DND-41 (cell line): ENCODE data around the gene FLNB.

ENCODE experiments used
- EZH2 ChIP-seq: IDR thresholded peaks from 3 replicates; pipeline ENCODE4 v1.6.1; 2012; ENCODE audit warnings: borderline replicate concordance, low read depth, mild to moderate bottlenecking, moderate library complexity, low read length, inconsistent platforms; ENCODE audit not compliant: severe bottlenecking
- TF ChIP-seq, protein P1 (sequence below): IDR thresholded peaks from 2 replicates; pipeline ENCODE4 v1.5.1; 2012; ENCODE audit warnings: borderline replicate concordance, low read length, moderate library complexity, mild to moderate bottlenecking; ENCODE audit not compliant: poor library complexity, severe bottlenecking; ENCODE audit errors: extremely low read depth

DNA sequence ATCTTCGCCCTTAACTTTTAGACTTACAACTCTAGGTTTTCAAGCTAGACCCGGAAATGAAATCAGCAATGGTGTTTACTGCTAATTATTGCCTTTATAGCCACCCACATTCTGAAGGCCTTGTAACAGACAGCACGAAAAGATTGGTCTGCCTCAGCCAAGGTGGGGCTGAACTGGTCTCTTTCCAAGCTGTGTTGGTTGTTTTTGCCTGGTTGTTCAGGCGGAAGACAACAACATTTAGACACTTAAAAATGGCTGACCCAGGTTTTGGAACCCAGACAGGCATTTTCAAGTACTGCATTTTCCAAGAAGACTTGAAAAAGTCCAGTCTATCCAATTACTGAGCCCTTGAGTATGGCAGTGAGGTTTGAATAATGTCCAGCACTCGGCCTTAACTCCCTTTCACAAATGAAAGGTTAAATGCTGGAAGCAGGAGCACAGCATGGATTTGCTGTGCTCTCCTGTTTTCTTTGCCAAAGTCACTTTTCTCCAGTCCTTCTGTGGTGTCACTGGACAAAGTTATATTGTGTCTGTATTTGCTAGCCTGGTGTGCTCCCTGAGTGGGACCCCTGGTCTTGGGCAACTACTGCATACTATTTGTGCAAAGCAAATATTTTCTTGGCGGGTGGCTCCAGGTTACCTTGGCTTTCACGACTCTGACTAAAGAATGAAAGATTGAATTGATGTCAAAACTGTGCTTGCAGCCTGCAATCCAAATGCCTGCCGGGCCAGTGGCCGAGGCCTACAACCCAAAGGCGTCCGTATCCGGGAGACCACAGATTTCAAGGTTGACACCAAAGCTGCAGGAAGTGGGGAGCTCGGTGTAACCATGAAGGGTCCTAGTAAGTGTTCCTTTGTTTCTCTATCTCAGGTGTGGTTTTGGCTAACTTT is 93.5 kb downstream of the FLNB start:
- TF ChIP-seq, protein P1, sequence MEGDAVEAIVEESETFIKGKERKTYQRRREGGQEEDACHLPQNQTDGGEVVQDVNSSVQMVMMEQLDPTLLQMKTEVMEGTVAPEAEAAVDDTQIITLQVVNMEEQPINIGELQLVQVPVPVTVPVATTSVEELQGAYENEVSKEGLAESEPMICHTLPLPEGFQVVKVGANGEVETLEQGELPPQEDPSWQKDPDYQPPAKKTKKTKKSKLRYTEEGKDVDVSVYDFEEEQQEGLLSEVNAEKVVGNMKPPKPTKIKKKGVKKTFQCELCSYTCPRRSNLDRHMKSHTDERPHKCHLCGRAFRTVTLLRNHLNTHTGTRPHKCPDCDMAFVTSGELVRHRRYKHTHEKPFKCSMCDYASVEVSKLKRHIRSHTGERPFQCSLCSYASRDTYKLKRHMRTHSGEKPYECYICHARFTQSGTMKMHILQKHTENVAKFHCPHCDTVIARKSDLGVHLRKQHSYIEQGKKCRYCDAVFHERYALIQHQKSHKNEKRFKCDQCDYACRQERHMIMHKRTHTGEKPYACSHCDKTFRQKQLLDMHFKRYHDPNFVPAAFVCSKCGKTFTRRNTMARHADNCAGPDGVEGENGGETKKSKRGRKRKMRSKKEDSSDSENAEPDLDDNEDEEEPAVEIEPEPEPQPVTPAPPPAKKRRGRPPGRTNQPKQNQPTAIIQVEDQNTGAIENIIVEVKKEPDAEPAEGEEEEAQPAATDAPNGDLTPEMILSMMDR: no peak
- no peak for TF ChIP-seq EZH2
